Gastrocnemius medialis (tissue), 4 donors: ENCODE results near the gene VCL.

Source experiments
- POLR2A ChIP-seq, 2 donors: fragments of 450-650 bp; IDR thresholded peaks; one replicate each; pipeline ENCODE4 v1.6.1; 2017; ENCODE audit warnings: antibody characterized with exemption in 2 of 2, mild to moderate bottlenecking in 2 of 2, moderate library complexity in 2 of 2
- TF ChIP-seq, protein P1 (sequence below), 5 experiments: fragments of 450-650 bp in 3 of 5; fragments of 200-600 bp in 2 of 5; sonication (generic) in 2 of 5; IDR thresholded peaks in 4 of 5; conservative IDR thresholded peaks in 1 of 5; 1 replicate in 4 of 5; 2 replicates in 1 of 5; pipeline ENCODE4 v1.5.1; 2016 to 2019; ENCODE audit warnings: antibody characterized with exemption in 5 of 5, mild to moderate bottlenecking in 3 of 5, moderate library complexity in 3 of 5

DNA sequence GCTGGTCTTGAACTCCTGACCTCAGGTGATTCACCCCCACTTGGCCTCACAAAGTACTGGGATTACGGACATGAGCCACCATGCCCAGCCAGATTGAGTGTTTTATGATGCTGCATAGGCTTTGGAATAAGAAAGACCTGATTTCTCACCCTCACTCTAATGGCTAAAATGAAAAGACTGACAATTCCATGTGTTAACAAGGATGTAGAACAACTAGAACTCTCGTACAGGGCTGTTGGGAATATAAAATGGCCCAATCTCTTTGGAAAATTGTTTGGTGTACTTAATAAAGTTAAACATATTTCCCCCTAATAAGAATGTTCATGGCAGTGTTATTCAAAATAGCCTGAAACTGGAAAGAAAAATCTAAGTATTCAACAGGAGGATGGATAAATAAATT, 43.2 kb upstream of the VCL start:
- TF ChIP-seq, protein P1, sequence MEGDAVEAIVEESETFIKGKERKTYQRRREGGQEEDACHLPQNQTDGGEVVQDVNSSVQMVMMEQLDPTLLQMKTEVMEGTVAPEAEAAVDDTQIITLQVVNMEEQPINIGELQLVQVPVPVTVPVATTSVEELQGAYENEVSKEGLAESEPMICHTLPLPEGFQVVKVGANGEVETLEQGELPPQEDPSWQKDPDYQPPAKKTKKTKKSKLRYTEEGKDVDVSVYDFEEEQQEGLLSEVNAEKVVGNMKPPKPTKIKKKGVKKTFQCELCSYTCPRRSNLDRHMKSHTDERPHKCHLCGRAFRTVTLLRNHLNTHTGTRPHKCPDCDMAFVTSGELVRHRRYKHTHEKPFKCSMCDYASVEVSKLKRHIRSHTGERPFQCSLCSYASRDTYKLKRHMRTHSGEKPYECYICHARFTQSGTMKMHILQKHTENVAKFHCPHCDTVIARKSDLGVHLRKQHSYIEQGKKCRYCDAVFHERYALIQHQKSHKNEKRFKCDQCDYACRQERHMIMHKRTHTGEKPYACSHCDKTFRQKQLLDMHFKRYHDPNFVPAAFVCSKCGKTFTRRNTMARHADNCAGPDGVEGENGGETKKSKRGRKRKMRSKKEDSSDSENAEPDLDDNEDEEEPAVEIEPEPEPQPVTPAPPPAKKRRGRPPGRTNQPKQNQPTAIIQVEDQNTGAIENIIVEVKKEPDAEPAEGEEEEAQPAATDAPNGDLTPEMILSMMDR (IDR thresholded peaks at IDR 0.05 in 4 of 5, conservative IDR thresholded peaks at IDR 0.05 in 1 of 5): no peak
- no peak for TF ChIP-seq POLR2A (IDR thresholded peaks at IDR 0.05)
